HG03575 (cell line): Measurements from ENCODE around the gene SPEN.

Experiments used
- ATAC-seq: cut with Tn5 transposase; IDR thresholded peaks from one replicate; pipeline ENCODE4 v1.9.1; 2021; ENCODE audit not compliant: unreplicated experiment, insufficient number of reproducible peaks, low FRiP score; ENCODE audit errors: extremely low read depth

The SPEN gene

DNA sequence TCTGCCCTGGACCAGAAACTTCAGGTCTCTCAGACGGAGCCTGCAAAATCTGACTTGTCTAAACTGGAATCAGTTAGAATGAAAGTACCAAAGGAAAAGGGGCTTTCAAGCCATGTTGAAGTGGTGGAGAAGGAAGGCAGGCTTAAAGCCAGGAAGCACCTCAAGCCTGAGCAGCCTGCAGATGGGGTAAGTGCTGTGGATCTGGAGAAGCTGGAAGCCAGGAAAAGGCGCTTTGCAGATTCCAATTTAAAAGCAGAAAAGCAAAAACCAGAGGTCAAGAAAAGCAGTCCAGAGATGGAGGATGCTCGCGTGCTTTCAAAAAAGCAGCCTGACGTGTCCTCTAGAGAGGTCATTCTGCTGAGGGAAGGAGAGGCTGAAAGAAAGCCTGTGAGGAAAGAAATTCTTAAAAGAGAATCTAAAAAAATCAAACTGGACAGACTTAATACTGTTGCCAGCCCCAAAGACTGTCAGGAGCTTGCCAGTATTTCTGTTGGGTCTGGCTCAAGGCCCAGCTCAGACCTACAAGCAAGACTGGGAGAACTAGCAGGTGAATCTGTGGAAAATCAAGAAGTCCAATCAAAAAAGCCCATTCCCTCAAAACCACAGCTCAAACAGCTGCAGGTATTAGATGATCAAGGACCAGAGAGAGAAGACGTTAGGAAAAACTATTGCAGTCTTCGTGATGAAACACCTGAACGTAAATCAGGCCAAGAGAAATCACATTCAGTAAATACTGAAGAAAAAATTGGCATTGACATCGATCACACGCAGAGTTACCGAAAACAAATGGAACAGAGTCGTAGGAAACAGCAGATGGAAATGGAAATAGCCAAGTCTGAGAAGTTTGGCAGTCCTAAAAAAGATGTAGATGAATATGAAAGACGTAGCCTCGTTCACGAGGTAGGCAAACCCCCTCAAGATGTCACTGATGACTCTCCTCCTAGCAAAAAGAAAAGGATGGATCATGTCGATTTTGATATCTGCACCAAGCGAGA lies 81.8 kb downstream of the SPEN start:
- ATAC-seq, result no peak

DNA sequence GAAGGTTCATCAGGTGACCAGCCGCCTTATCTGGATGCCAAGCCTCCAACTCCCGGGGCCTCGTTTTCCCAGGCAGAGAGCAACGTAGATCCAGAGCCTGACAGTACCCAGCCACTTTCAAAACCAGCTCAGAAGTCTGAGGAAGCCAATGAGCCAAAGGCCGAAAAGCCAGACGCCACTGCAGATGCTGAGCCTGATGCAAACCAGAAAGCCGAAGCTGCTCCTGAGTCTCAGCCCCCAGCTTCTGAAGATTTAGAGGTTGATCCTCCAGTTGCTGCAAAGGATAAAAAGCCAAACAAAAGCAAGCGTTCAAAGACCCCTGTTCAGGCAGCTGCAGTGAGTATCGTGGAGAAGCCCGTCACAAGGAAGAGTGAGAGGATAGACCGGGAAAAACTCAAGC lies 83.9 kb downstream of the SPEN start:
- ATAC-seq, result no peak

DNA sequence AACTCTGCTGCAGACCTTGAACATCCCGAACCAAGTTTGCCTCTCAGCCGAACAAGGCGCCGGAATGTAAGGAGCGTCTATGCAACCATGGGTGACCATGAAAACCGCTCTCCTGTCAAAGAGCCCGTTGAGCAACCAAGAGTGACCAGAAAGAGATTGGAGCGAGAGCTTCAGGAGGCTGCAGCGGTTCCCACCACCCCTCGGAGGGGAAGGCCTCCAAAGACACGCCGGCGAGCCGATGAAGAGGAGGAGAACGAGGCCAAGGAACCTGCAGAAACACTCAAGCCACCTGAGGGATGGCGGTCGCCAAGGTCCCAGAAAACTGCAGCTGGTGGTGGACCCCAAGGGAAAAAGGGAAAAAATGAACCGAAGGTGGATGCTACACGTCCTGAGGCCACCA lies 84.4 kb downstream of the SPEN start:
- no peak for ATAC-seq

- ATAC-seq, result no peak
These were observed 85.1 kb downstream of the SPEN start for GRCh38 chr1:15932612-15933011.

GRCh38 chr1:15933684-15934083 lies 86.2 kb downstream of the SPEN start:
- ATAC-seq, result no peak

- no peak for ATAC-seq
These were observed 86.9 kb downstream of the SPEN start for GRCh38 chr1:15934211-15935055.

DNA sequence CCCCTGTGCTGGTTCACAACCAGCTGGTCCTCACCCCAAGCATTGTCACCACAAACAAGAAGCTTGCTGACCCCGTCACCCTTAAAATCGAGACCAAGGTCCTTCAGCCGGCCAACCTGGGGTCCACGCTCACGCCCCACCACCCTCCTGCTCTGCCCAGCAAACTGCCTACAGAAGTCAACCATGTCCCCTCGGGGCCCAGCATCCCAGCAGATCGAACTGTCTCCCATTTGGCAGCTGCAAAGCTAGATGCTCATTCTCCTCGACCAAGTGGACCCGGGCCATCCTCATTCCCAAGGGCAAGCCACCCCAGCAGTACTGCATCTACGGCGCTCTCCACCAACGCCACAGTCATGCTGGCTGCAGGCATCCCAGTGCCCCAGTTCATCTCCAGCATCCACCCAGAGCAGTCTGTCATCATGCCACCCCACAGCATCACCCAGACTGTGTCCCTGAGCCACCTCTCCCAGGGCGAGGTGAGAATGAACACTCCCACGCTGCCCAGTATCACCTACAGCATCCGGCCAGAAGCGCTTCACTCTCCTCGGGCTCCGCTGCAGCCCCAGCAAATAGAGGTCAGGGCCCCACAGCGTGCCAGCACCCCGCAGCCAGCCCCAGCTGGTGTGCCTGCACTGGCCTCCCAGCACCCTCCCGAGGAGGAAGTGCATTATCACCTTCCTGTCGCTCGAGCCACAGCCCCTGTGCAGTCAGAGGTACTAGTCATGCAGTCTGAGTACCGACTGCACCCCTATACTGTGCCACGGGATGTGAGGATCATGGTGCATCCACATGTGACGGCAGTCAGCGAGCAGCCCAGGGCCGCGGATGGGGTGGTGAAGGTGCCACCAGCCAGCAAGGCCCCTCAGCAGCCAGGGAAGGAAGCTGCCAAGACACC lies 87.8 kb downstream of the SPEN start:
- ATAC-seq, result no peak

DNA sequence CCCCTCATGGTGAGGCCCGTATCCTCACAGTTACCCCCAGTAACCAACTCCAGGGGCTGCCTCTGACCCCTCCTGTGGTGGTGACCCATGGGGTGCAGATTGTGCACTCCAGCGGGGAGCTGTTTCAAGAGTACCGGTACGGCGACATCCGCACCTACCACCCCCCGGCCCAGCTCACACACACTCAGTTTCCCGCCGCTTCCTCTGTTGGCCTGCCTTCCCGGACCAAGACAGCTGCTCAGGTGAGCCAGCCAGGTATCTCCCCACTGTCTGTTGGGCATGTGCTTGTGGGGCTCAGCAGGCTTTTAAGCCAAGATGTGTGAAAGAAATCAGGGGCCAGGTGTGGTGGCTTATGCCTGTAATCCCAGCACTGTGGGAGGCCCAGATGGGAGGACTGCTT lies 88.5 kb downstream of the SPEN start:
- ATAC-seq, result no peak

GRCh38 chr1:15937146-15937545 lies 89.6 kb downstream of the SPEN start:
- no peak for ATAC-seq

DNA sequence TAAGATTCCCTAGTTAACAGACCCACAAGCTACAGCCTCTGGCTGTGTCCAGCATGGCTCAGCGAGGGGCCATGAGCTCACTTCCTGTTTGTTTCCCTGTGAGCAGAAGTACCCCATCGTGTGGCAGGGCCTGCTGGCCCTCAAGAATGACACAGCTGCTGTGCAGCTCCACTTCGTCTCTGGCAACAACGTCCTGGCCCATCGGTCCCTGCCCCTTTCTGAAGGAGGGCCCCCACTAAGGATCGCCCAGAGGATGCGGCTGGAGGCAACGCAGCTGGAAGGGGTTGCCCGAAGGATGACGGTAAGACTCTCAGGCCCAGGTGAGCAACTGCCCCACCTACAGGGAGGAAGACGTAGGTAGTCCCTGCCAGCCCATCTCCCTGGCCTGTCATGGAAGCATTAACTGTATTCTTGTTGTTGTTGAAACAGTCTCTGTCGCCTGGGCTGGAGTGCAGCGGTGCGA lies 90.2 kb downstream of the SPEN start:
- no peak for ATAC-seq

DNA sequence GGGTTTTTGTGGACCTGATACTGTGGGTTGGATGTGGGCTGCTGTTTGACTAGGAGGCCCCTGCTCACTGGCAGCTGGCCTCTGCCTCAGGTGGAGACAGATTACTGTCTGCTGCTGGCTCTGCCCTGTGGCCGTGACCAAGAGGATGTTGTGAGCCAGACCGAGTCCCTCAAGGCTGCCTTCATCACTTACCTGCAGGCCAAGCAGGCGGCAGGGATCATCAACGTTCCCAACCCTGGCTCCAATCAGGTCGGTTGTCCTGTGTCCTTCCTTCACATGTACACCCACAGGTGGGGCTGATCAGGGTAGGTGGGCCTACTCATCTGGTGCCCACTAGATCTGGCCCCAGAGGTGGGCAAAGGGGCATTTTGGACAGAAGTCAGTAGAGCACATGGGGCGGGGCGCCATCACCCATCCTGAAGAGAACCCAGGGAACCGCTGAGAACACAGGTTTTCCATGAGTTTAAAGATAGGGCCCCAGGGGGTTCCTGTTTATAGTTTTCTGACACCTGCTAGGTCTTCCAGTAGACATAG lies 91.2 kb downstream of the SPEN start:
- no peak for ATAC-seq

DNA sequence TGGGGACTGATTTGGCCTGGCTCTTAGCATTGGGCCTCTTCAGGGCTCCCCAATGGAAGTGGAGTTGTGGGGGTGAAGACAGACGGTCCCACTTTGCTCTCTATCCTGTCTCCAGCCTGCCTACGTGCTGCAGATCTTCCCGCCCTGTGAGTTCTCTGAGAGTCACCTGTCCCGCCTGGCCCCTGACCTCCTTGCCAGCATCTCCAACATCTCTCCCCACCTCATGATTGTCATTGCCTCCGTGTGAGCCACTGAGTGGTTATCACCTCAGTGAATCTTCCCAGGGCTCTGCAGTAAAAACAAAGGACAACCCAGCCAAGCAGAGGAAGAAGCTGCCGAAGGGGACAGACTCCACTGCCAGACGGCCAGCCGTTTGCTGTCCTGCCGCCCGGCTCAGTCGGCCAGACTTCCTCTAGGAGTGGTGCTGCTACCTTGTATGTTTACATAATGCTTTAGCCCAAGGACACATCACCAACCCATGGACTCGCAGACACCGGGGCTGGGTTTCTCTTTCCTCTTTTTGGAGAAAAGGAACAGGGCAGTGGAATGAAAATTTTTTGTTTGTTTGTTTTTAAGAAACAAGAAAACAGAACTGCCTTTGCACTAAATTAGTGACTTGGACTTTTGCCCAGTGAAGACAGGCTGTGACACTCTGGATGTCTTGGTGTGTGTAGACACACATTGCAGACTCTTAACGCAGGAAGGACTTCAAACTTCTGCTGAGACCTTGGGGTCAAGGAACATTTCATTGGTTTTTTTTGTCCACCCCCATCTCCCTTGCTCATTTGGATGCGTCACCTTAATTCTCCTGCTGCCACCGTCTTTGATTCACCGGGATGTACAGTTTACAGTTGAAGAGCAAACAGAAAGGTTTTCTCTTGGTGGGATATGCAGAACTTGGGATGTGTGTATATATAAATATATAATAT lies 91.9 kb downstream of the SPEN start:
- no peak for ATAC-seq

DNA sequence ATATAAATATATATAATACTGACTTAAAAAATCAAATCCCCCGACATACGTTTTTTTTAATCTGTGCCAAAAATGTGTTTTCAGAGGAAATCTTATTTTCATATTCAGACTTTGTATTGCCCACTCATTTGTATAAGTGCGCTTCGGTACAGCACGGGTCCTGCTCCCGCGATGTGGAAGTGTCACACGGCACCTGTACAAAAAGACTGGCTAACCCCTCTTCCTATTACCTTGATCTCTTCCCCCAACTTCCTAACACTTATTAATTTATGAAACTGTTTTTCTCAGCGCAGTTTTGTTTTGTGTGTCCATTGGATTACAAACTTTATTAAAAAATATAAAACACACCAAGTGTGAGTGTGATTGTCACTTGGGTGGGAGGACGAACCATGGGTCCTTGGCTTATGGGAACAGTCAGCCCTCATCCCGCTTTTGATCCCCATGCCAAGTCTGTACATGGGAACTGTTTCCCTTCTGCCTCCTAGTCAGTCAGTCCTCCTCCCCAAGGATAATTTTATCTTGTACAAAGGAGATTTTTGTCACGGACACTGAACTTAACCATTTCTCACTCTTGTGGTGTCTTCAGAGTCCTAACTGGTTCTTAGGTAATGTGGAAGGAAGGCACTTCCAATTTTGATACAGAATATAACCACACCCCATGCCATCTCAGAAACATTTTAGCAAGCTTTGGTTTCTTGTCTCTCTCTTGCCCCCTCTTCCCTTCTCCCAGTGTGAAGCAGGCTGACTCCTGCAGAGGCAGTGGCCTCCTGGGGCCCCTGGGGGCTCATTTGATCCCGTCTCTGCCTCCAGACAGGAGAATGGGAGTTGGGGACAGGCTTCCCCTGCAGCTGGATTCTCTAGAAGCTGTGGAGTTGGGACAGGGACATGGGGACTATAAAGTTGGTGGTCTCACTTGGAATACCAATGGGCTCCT lies 92.9 kb downstream of the SPEN start:
- ATAC-seq, result no peak

- no peak for ATAC-seq
These were observed 93.7 kb downstream of the SPEN start for GRCh38 chr1:15941044-15941840.

DNA sequence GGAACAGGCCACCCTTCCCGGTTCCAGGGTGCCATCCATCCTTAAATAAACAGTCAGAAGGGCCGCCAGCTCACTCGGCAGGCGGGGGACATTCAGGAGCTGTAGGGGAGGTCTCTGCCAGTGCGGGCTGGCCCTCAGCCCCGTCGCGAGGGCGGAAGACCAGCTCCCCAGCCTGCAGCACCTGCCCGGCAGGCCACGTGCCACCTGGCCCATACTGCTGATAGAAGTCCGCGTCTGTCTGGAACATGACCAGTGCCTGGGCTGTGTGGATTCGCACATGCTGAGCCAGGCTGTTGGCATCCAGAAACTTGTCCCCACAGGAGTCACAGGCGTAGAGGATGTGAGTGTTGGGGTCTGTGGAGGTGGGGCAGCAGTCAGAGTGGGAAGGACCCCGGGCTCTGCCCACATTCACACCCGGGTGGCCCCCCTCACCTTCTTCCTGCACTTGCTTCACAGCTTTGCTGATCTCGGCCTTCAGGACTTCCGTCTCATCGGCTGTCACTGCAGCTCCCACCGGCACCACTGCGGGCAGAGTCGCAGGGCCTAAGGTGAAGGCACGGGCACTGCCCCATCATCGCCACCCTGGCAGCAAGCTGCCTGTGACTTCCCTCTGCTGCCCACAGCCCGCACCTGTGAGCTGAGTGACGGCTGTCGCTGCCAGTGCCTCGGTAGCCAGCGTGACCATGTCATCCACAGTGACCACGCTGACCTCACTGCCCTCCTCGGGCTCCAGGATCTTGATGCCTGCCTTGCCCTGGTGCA lies 94.6 kb downstream of the SPEN start:
- ATAC-seq, result no peak
